HFF-Myc (cell line): Measurements from ENCODE around the gene BTN3A1.

Experiments used
- DNase-seq: peaks from one replicate; pipeline ENCODE4 v3.0.0-alpha.2; 2011; ENCODE audit warnings: low read depth; ENCODE audit errors: extremely low read depth
- H3K4me3 ChIP-seq: replicated peaks from 2 replicates; pipeline ENCODE4 v1.5.1; 2011; ENCODE audit warnings: low read depth, mild to moderate bottlenecking, control low read depth, low read length
- CTCF ChIP-seq: IDR thresholded peaks from 2 replicates; pipeline ENCODE4 v1.5.1; 2012; ENCODE audit warnings: mild to moderate bottlenecking, low read depth, low read length, control low read depth; ENCODE audit errors: missing control alignments

The BTN3A1 gene

DNA sequence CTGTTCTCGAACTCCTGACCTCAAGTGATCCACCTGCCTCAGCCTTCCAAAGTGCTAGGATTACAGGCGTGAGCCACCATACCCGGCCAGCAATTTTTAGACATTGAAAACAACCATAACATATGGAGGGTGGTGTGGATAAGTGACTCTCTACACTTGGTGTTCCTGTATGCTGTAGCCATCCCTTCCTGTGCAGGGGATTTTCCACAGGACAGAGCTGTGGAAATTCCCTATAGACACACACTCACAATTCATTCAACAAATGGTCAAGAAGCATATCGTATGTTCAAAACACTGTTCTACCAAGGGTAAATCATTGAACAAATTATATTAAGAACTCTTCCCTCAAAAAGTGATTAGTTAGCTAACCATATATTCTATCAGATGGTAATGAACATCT is 61.9 kb downstream of the BTN3A1 start:
- DNase-seq = no peak
- H3K4me3 ChIP-seq = no peak overlapping the region
- no peak for TF ChIP-seq CTCF

GRCh38 chr6:26464416-26465131 is 62.5 kb downstream of the BTN3A1 start:
- DNase-seq = no peak
- no peak overlapping the region for H3K4me3 ChIP-seq
- TF ChIP-seq CTCF = no peak
